Stimulated activated CD8-positive, alpha-beta memory T cell treated with anti-CD3 and anti-CD28 coated beads, Interleukin-12 subunit alpha, Interleukin-12 subunit beta, amount 100 ng/mL, for 1 hour (primary cell): ENCODE results near the gene KANK3.
"Not testable (repeated sequence)": the region's sequence is repeated elsewhere in the genome, so short reads cannot be mapped to it uniquely, and the experiment has no call there.

ENCODE experiments used
- DNase-seq: peaks from one replicate; pipeline ENCODE4 v3.0.0-alpha.2; 2020; ENCODE audit warnings: low read depth

The KANK3 gene

DNA sequence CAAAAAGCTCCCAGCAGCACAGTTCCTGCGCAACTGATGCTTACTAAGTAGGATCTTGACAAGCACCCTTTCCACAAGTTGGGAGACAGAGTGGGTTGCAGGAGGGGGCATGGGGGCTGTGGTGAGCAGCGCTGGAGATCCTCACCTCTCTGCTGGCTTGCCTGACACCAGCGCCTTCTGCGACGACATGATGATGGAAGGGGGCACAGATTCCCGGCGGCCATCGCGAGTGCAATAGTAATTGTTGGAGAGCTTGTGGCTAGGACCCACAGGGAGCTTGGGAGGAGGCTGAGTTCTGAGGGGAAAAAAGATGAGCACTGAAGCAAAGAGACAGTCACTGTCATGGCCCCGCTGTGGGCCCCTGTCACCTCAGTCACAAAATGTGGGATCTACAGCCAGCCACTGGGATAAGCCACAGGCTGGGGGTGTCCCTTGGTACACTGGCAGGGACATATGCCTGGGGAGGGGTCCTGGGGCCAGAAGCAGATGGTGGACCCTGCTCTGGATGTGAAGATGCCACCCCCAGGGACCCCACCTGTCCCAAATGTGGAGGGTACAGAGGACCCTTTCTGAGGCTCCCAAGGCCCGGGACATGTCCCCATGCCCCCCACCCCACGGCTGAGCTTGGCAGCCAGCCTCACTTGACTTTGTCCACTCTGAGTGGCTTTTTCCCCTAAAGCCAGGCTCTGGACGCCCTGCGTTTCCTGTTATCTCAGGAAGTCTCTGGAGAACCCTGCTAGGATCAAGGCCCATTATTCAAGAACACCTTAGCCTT is 26.5 kb downstream of the KANK3 start:
- DNase-seq, result no peak

DNA sequence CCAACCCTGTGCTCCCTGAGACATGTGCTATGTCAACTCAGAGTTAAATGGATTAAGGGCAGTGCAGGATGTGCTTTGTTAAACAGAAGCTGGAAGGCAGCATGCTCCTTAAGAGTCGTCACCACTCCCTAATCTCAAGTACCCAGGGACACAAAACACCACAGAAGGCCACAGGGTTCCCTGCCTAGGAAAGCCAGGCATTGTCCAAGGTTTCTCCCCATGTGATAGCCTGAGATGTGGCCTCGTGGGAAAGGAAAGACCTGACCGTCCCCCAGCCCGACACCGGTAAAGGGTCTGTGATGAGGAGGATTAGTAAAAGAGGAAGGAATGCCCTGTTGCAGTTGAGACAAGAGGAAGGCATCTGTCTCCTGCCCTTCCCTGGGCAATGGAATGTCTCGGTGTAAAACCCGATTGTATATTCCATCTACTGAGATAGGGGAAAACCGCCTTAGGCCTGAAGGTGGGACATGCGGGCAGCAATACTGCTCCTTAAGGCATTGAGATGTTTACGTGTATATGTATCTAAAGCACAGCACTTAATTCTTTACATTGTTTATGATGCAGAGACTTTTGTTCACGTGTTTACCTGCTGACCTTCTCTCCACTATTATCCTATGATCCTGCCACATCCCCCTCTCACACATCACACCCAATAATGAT is 28.0 kb downstream of the KANK3 start:
- not testable (repeated sequence) for DNase-seq

DNA sequence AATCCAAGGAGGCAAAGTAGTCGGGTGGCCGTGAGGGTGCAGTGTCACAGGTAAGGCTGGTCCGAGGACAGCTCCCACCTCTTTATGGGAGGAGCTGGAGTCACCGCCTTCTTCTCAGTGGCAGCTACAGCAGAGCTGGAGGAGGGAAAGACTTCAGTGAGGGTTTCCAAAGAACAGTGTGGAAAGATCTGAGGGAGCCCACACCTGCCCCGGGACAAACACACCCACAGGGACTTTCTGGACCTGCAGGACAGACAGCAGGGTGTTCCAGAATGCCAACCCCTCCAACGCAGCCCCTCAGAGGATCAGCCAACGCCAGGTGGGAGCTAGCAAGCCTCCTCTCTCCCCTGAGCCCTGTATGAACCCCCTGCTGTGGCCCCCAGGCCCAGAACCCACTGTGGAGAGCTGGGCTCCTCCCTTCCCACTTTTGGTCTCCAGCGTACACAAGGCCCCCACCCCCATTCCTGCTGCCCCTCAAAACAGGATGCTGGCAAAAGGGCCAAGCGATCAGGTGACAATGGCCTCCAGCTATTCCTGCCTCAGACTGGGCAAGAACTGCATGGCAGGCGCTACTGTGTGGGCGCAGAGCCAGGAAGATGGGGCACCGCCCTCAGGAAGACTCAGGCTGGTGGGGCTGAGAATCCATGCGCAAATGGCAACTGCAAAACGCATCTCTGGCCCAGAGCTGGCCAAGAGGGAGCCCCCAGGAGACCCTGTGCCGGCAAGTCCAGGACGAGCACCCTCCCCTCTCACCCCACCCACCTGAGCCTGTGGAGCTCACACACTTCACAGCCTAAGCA is 31.4 kb downstream of the KANK3 start:
- no peak for DNase-seq

DNA sequence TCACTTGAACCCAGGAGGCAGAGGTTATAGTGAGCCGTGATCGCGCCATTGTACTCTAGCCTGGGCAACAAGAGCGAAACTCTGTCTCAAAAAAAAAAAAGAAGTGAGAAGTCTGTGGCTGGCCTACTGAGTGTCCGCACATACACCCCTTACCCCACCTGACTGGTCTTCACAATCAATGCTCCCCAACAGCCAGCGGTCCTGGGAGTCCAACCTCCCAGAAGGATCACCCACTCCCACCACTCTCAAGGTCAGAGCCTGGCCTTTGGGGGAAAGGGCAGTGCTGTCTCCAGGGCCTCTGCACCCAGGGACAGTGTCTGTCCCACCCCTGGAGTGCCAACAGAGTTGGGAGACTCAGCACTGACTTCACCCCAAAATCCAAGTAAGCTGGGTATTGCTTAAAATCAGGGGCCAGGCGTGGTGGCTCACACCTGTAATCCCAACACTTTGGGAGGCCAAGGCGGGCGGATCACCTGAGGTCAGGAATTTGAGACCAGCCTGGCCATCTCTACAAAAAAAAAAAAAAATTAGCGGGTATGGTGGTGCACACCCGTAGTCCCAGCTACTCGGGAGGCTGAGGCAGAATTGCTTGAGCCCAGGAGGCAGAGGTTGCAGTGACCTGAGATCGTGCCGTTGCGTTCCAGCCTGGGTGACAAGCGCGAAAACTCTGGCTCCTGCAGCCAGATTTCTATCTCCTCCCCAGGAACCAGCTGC is 32.6 kb downstream of the KANK3 start:
- DNase-seq, result no peak

DNA sequence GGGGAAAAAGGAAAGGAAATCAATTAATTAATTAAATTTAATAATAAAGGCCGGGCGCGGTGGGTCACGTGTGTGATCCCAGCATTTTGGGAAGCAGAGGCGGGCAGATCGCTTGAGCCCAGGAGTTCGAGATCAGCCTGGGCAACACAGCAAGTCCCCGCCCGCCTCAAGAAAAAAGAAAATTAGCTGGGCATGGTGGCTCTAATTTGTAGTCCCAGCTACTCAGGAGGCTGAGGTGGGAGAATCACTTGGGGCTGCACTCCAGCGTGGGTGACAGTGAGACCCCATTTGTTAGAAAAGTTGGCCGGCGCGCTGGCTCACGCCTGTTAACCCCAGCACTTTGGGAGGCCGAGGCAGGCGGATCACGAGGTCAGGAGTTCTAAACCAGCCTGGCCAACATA is 34.2 kb downstream of the KANK3 start:
- no peak for DNase-seq

DNA sequence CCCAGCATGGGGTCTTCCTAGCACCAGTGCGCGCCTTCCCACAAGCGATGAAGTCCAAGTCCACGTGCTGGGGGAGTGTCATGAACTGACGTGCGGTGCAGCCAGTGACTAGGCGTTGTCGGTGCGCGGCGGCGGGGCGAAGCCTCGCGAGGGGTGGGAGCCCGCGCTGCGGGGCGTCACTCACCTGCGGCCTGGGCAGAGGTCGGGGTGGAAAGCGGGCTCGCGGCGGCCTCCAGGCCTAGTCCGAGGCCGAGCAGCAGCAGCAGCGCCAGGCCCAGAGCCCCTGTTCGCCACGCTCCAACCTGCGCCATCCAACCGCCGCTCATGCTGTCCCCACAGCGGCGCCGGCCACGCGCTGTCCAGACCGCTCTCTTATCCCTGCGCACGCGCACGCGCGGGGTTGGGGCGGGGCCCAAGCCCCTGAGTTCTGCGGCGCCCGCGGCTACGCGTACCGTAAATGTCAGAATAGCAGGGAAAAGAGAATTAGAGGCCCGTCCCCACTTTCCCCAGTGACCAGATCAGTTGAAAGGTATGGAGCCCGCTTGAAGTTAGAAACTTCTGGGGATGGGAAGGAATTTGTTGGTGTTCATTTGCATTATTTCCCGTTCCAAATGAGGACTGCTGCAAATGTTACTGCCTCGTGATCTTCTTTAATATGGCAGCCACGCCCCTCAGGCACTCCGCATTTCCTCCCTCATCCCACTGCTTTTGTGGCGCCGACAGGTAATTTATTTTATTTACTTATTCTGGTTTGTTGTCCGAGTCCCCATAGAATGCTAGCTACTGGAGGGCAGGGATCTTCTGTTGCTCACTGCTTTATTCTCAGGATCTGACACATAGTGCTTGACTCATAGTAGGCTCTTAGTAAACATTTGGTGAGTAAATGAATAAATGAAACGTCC is 34.8 kb downstream of the KANK3 start, which contains the start of gene CD320:
Gene CD320 (minus strand): TSS at position 394 of the 902 bp plus-strand sequence. CDS start 68 bp downstream, at position 326.
- peak; percentile 69 for DNase-seq

DNA sequence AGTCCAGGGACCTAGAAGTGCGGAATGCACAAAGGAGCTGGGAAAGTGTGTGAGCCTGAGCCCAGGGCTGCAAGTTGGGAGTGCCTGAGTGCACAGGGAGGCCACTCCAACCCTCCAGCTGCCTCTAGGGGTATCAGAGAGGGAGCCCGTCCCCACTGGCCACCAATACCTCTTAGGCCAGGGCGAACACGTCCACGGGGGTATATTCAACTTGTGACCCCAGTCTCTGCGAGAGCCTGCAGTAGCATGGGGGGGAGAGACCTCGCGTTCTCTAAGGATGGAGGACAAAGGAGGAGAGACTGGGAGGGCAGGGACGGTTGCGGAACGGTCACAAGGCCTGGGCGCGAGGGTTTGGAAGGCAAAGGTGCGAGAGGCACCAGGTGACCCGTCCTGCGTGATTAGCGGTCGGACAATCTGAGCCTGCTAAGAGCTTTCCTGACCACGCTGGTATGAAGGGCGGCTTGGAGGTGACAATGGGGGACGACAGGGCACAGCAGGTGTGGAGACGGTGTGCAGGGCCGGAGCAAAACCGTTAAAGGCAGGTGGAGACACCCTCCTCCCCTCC is 35.6 kb downstream of the KANK3 start:
- no peak for DNase-seq

DNA sequence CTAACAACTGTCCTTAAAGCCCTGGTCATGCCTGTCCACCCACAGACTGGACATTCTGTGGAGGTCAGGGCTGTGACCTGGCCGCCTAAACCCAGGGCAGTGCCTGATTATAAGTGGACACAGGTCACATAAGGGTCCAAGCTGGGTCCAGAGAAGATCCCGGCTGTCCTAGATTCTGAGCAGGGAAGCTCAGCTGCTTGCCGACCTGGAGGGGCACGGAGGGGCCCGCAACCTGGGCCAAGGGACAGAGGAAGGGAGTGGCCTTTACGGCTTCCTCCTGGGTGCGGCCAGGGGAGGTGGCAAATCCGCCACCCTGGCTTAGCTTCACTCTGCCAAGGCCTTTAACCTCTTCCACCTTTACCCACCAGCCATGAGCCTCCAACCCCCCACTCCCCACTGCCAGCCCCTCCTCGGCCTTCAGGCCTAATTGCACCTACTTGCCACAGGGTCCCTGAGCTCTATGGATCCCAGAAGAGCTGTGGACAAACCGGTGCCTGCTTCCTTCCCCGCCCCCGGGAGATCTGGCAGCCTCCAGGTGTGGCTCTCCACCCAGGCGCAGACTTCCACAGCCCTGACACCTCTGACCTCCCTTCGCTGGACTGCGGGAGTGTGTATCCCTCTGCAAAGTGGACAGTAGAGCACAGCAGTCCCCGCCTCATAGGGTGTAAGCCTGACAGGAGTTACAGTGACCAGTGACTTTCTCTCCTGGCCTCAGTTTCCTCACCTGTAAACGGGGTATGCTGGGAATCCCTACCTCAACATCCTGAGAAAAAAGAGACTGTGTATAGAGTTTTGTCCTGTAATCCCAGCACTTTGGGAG is 36.6 kb downstream of the KANK3 start:
- no peak for DNase-seq

DNA sequence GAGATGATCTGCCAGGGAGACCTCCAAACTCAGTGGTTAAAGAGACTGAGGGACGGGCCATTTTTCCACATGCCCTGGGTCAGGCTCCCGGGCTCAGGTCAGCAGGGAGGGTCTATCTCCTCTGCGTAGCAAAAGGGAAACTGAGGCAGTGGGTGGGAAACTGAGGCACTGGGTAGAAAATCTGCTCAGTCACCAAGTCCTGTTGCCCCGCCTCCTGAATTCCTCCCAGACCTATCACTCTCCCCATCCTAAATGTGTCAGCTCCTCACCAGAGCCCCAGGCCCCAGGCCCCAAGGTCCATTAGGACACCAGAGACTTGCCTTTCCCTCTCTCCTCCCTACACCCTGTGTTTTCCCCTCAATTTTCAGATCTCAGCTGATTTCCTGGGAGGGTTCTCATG is 37.3 kb downstream of the KANK3 start:
- DNase-seq, result no peak

DNA sequence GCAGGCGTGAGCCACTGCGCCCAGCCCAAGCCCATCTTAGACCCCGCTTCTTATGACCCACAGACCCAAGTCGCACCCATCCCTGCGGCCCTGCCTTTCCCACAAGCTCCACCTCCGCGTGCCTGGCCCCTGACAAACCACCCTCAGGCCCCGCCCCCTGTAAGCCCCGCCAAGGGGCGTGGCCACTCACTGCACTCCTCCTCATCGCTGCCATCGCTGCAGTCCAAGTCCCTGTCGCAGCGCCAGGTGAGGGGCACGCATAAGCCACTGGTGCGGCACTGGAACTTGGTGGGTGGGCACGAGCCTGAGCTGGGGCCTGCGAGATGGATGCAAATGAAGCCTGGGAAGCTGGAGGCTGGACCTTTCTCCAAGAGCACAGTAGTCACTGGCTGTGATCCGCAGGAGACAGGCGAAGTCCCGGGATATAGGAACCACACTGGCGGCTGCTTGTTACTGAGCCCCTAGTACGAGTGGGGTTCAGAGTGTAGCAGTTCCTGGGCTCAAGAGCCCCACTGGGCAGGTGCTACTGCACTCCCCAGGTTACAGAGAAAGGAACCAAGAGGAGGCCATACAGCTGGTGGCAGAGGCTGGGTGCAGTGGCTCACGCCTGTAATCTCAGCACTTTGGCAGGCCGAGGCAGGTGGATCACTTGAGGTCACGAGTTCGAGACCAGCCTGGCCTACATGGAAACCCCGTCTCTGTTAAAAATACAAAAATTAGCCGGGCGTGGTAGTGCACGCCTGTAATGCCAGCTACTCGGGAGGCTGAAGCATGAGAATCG is 38.0 kb downstream of the KANK3 start:
- DNase-seq, result no peak

DNA sequence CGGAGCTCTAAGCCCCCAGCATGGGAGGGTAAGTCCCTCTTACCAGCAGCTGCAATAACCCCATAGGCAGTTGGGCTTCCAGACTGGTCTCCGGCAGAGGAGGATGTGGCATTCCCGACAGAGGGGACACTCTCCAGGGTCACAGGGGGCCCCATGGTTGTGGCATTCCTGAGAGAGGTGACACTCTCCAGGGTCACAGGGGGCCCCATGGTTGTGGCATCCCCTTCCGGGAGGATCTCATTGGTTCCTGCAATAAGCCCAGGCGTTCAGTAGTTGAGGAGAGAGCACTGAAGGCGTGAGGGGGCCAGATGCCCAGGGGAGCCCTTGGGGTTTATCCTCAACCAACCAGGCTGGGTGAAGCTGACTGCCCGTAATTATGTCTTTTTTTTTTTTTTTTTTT is 40.3 kb downstream of the KANK3 start:
- no peak for DNase-seq

DNA sequence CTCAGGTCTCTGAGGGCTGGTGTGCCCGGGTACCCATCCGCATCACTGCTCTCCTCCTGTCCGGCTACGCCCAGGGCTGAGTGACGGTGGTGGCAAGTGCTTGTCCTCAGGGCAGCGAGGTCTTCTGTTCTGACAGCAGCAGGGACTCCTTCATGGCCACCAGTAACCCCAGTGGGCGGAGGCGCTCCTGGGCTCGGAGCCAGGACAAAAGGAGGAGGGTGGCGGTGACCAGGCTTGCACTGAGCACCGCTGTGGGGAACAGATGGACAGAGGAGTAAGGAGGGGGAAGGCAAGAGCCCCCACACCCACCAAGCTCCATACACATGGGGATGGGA is 40.7 kb downstream of the KANK3 start:
- DNase-seq, result no peak

DNA sequence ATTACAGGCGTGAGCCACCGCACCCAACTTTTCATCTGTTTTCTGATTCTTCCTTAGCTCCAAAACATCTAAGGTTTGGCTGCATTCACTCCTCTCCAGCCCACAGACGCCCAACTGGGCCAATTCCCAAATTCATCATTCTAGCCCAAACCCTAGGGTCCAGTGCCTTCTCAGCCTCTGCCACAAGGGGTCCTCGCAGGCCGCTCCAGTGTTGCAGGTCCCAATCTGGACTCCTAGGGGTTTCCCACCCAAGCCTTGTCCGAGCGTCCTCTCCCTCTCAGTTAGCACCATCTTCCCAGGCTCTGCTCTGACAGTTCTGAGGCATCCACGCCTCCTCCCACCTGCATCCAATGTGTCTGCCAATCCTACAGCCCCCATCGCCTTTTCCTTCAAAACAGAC is 51.7 kb downstream of the KANK3 start:
- DNase-seq, result not testable (repeated sequence)

DNA sequence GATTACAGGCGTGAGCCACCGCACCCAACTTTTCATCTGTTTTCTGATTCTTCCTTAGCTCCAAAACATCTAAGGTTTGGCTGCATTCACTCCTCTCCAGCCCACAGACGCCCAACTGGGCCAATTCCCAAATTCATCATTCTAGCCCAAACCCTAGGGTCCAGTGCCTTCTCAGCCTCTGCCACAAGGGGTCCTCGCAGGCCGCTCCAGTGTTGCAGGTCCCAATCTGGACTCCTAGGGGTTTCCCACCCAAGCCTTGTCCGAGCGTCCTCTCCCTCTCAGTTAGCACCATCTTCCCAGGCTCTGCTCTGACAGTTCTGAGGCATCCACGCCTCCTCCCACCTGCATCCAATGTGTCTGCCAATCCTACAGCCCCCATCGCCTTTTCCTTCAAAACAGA is 66.6 kb downstream of the KANK3 start:
- DNase-seq, result not testable (repeated sequence)
